H1 (cell line): ENCODE measurements around the gene DGAT2. TPM values are rescaled to one million over a fixed set of nuclear protein-coding genes. Genes with fewer than 3 reads are reported as not detected.

Experiments used
- CTCF ChIA-PET: fragments of 300-600 bp; sonication (Branson Sonifier 250); formaldehyde crosslinking; loops from one replicate; lab custom pipeline; 2021; ENCODE audit not compliant: partially characterized antibody; lab: Charles Lee
- POLR2A ChIA-PET: fragments of 300-600 bp; sonication (Branson Sonifier 250); formaldehyde crosslinking; loops from one replicate; lab custom pipeline; 2021; ENCODE audit warnings: inconsistent platforms; ENCODE audit not compliant: partially characterized antibody; lab: Charles Lee
- DNase-seq, 2 experiments: peaks; one replicate each; pipeline versions ENCODE4 v3.0.0 to v3.0.0-alpha.2; 2010 to 2022; ENCODE audit warnings: low spot score in 2 of 2, low read depth in 1 of 2, mixed read lengths in 1 of 2
- FAIRE-seq: peaks from 2 replicates; lab custom pipeline; 2011; peaks lifted over from hg19 to GRCh38; lab: Jason Lieb, UNC
- H2AFZ ChIP-seq: 2 replicates; pipeline ENCODE4 v1.8.1; 2012; ENCODE audit warnings: low read length, inconsistent platforms
- H2AK5ac ChIP-seq: 2 replicates; pipeline ENCODE4 v1.6.1; 2013; ENCODE audit warnings: low read depth, low read length
- H2BK120ac ChIP-seq: replicated peaks from 2 replicates; pipeline ENCODE3; 2013; ENCODE audit warnings: low read depth, low read length, inconsistent platforms
- H2BK12ac ChIP-seq: 2 replicates; pipeline ENCODE4 v1.6.1; 2013; ENCODE audit warnings: low read depth, low read length
- H2BK15ac ChIP-seq: 2 replicates; pipeline ENCODE4 v1.6.1; 2013; ENCODE audit warnings: low read length
- H2BK20ac ChIP-seq: 2 replicates; pipeline ENCODE4 v1.6.1; 2013; ENCODE audit warnings: low read length
- H2BK5ac ChIP-seq: 2 replicates; pipeline ENCODE4 v1.6.1; 2013; ENCODE audit warnings: low read depth, low read length
- H3K14ac ChIP-seq: 2 replicates; pipeline ENCODE4 v1.6.1; 2013; ENCODE audit warnings: inconsistent platforms; ENCODE audit not compliant: insufficient read length
- H3K18ac ChIP-seq: 2 replicates; pipeline ENCODE4 v1.6.1; 2013; ENCODE audit warnings: low read length; ENCODE audit errors: extremely low read depth
- H3K23ac ChIP-seq: 2 replicates; pipeline ENCODE4 v1.6.1; 2013; ENCODE audit warnings: inconsistent platforms; ENCODE audit not compliant: insufficient read length
- H3K23me2 ChIP-seq: 2 replicates; pipeline ENCODE4 v1.6.1; 2013; ENCODE audit warnings: low read depth, low read length
- H3K27ac ChIP-seq: 2 replicates; pipeline ENCODE4 v1.6.1; 2011; ENCODE audit warnings: low read depth, low read length, inconsistent platforms
- H3K27me3 ChIP-seq, 4 experiments: replicated peaks in 1 of 4; 1 replicate in 1 of 4; 2 replicates in 3 of 4; pipeline versions ENCODE4 v1.6.1 to v1.8.1; 2011 to 2013; ENCODE audit warnings: low read length in 3 of 4, mild to moderate bottlenecking in 3 of 4, inconsistent platforms in 2 of 4, mixed read lengths in 2 of 4, moderate library complexity in 1 of 4; ENCODE audit not compliant: control insufficient read depth in 3 of 4, insufficient read depth in 3 of 4; ENCODE audit errors: extremely low read depth in 1 of 4
- H3K36me3 ChIP-seq, 4 experiments: 2 replicates each; pipeline versions ENCODE4 v1.6.1 to v1.8.1; 2011 to 2013; ENCODE audit warnings: mild to moderate bottlenecking in 4 of 4, low read length in 3 of 4, moderate library complexity in 2 of 4, control low read depth in 1 of 4, inconsistent platforms in 1 of 4; ENCODE audit not compliant: insufficient read depth in 4 of 4, control insufficient read depth in 2 of 4
- H3K4ac ChIP-seq: replicated peaks from 2 replicates; pipeline ENCODE3; 2013; ENCODE audit warnings: low read length, low read depth, mixed read lengths, inconsistent platforms; ENCODE audit not compliant: insufficient read length
- H3K4me1 ChIP-seq, 4 experiments: replicated peaks in 1 of 4; 1 replicate in 1 of 4; 2 replicates in 3 of 4; pipeline versions ENCODE4 v1.6.1 to v1.8.1; 2011 to 2013; ENCODE audit warnings: low read length in 3 of 4, inconsistent platforms in 2 of 4, mixed read lengths in 1 of 4; ENCODE audit not compliant: insufficient read depth in 4 of 4, control insufficient read depth in 3 of 4
- H3K4me2 ChIP-seq, 2 experiments: 2 replicates each; pipeline versions ENCODE4 v1.6.1 to v1.8.1; 2011 to 2013; ENCODE audit warnings: low read depth in 2 of 2, low read length in 2 of 2, control low read depth in 1 of 2, inconsistent platforms in 1 of 2, mild to moderate bottlenecking in 1 of 2; ENCODE audit not compliant: insufficient read depth in 1 of 2
- H3K4me3 ChIP-seq, 4 experiments: fragments of 200-600, 300-600 bp in 1 of 4; sonication (generic), shearing (Covaris generic), sonication (Bioruptor Twin) in 1 of 4; 2 replicates each; pipeline versions ENCODE4 v1.5.1 to v1.8.1; 2011 to 2016; ENCODE audit warnings: low read length in 4 of 4, low read depth in 3 of 4, control low read depth in 2 of 4, inconsistent platforms in 2 of 4, mild to moderate bottlenecking in 2 of 4, mixed read lengths in 1 of 4, moderate library complexity in 1 of 4; ENCODE audit not compliant: insufficient read depth in 2 of 4; ENCODE audit errors: extremely low read depth in 1 of 4
- H3K56ac ChIP-seq: replicated peaks from 2 replicates; pipeline ENCODE3; 2013; ENCODE audit warnings: low read depth, mild to moderate bottlenecking, mixed read lengths, low read length, inconsistent platforms; ENCODE audit not compliant: insufficient read length
- H3K79me1 ChIP-seq: 2 replicates; pipeline ENCODE4 v1.6.1; 2013; ENCODE audit warnings: low read depth, low read length, control low read depth
- H3K79me2 ChIP-seq, 2 experiments: 2 replicates each; pipeline versions ENCODE4 v1.6.1 to v1.8.1; 2012 to 2013; ENCODE audit warnings: low read length in 2 of 2, mild to moderate bottlenecking in 2 of 2, inconsistent platforms in 1 of 2; ENCODE audit not compliant: insufficient read depth in 2 of 2, control insufficient read depth in 1 of 2
- H3K9ac ChIP-seq, 4 experiments: replicated peaks in 1 of 4; 1 replicate in 1 of 4; 2 replicates in 3 of 4; pipeline versions ENCODE4 v1.6.1 to v1.8.1; 2011 to 2013; ENCODE audit warnings: low read depth in 3 of 4, low read length in 3 of 4, control low read depth in 2 of 4, mild to moderate bottlenecking in 2 of 4, moderate library complexity in 2 of 4, inconsistent platforms in 1 of 4; ENCODE audit errors: extremely low read depth in 1 of 4
- H3K9me3 ChIP-seq, 2 experiments: 2 replicates each; pipeline versions ENCODE4 v1.6.1 to v1.8.1; 2012 to 2013; ENCODE audit warnings: mild to moderate bottlenecking in 2 of 2, moderate library complexity in 2 of 2, control low read depth in 1 of 2, inconsistent platforms in 1 of 2, low read depth in 1 of 2, low read length in 1 of 2, mixed read lengths in 1 of 2; ENCODE audit not compliant: insufficient read depth in 2 of 2
- H4K20me1 ChIP-seq, 2 experiments: replicated peaks in 1 of 2; 2 replicates each; pipeline versions ENCODE3 to v1.8.1; 2011 to 2013; ENCODE audit warnings: inconsistent platforms in 2 of 2, low read length in 2 of 2, mild to moderate bottlenecking in 1 of 2; ENCODE audit not compliant: insufficient read depth in 2 of 2, control insufficient read depth in 1 of 2
- H4K5ac ChIP-seq: 2 replicates; pipeline ENCODE4 v1.6.1; 2013; ENCODE audit warnings: low read length, low read depth, mixed read lengths, inconsistent platforms; ENCODE audit not compliant: insufficient read length
- H4K8ac ChIP-seq: 2 replicates; pipeline ENCODE4 v1.8.0; 2013; ENCODE audit warnings: mild to moderate bottlenecking, moderate library complexity, low read length, inconsistent platforms; ENCODE audit not compliant: insufficient read depth; ENCODE audit errors: extremely low read depth
- H4K91ac ChIP-seq: replicated peaks from 2 replicates; pipeline ENCODE3; 2013; ENCODE audit warnings: low read length, mixed read lengths, inconsistent platforms; ENCODE audit not compliant: insufficient read length
- CBX8 ChIP-seq: fragments of 300-800, 300-1000 bp; sonication (generic); IDR thresholded peaks from 2 replicates; pipeline ENCODE4 v1.7.1; 2016; ENCODE audit warnings: low read depth, low read length, borderline replicate concordance
- GTF2F1 ChIP-seq: IDR thresholded peaks from 2 replicates; pipeline ENCODE4 v1.6.1; 2012; ENCODE audit warnings: low read depth, low read length, improper control_type of control experiment, borderline replicate concordance
- NANOG ChIP-seq: IDR thresholded peaks from 2 replicates; pipeline ENCODE4 v1.6.1; 2011; ENCODE audit warnings: low read length, low read depth, mild to moderate bottlenecking, inconsistent platforms; ENCODE audit not compliant: insufficient read depth, poor library complexity, severe bottlenecking
- PHF8 ChIP-seq: fragments of 200-600 bp; sonication (generic); conservative IDR thresholded peaks from 2 replicates; pipeline ENCODE4 v1.7.1; 2012; ENCODE audit warnings: low read depth, mild to moderate bottlenecking, inconsistent platforms, low read length, moderate library complexity
- SAP30 ChIP-seq: fragments of 300-600 bp; sonication (generic); IDR thresholded peaks from 2 replicates; pipeline ENCODE4 v1.7.1; 2012; ENCODE audit warnings: low read length, moderate library complexity, mild to moderate bottlenecking, inconsistent platforms; ENCODE audit not compliant: insufficient read depth, insufficient replicate concordance
- SIRT6 ChIP-seq: IDR thresholded peaks from one replicate; pipeline ENCODE4 v1.7.1; 2012; ENCODE audit warnings: low read length, inconsistent platforms
- YY1 ChIP-seq: IDR thresholded peaks from 2 replicates; pipeline ENCODE4 v1.6.1; 2011; ENCODE audit warnings: low read depth, mild to moderate bottlenecking, low read length
- ZNF274 ChIP-seq: IDR thresholded peaks from 2 replicates; pipeline ENCODE4 v1.7.0; 2012; ENCODE audit warnings: low read length, borderline replicate concordance; ENCODE audit errors: extremely low read depth
- WGBS, 2 experiments: shearing (Covaris generic) in 1 of 2; methylation state at CpG; one replicate each; pipeline versions ENCODE4 v1.1.6 to v1.1.7; 2013 to 2015; ENCODE audit warnings: low lambda C conversion rate in 2 of 2, mixed read lengths in 2 of 2, inconsistent platforms in 1 of 2, low coverage in 1 of 2, missing lambda C conversion rate in 1 of 2; ENCODE audit not compliant: insufficient replicate concordance in 2 of 2, insufficient coverage in 1 of 2, insufficient read length in 1 of 2; ENCODE audit errors: extremely low coverage in 1 of 2, missing lambda C conversion rate in 1 of 2; 5-methylcytosine and 5-hydroxymethylcytosine counted together
- polyA plus RNA-seq, 7 experiments: library from polyadenylated mRNA; depleted of rRNA in 3 of 7; stranded (reverse) in 5 of 7; unstranded in 2 of 7; fragments of >200 nt in 5 of 7; fragments of 200-250 nt in 2 of 7; gene quantifications; 1 replicate in 5 of 7; 2 replicates in 1 of 7; 4 replicates in 1 of 7; pipeline versions ENCODE4 v1.2.1 to v1.2.3, GENCODE V29; 2011 to 2013; ENCODE audit warnings: missing spikeins in 2 of 7, mixed read lengths in 2 of 7
- total RNA-seq: library from RNA; stranded (reverse); fragmentation: NEBNext Ultra II Directional; extraction: Animal tissue kit (Norgen Biotek cat#: 25700); gene quantifications from 2 replicates; pipeline ENCODE4 v1.2.1, GENCODE V29; 2021
- TF ChIP-seq, protein P1 (sequence below): IDR thresholded peaks from 2 replicates; pipeline ENCODE4 v1.6.1; 2011; ENCODE audit warnings: low read length, improper control_type of control experiment

The DGAT2 gene
- total and polyA plus RNA-seq, 2 of the 8 experiments (the other 6 are each of a cell fraction or from before 2014, with no cell fraction given), result 3.2 to 5.9 TPM

- TF ChIP-seq PHF8, result no peak
- TF ChIP-seq YY1, result no peak
- TF ChIP-seq CBX8, result no peak
- TF ChIP-seq NANOG, result no peak
- no peak for TF ChIP-seq SAP30
- TF ChIP-seq SIRT6, result no peak
- TF ChIP-seq, protein P1, sequence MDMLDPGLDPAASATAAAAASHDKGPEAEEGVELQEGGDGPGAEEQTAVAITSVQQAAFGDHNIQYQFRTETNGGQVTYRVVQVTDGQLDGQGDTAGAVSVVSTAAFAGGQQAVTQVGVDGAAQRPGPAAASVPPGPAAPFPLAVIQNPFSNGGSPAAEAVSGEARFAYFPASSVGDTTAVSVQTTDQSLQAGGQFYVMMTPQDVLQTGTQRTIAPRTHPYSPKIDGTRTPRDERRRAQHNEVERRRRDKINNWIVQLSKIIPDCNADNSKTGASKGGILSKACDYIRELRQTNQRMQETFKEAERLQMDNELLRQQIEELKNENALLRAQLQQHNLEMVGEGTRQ, result no peak
- TF ChIP-seq GTF2F1, result no peak
- TF ChIP-seq ZNF274, result no peak
- TF ChIP-seq, all 59 proteins: peak for 0
- no peaks in the 10 kb centered on the region for H3K4me1 ChIP-seq
- no peaks in the 10 kb centered on the region for H3K79me2 ChIP-seq
- no peaks in the 10 kb centered on the region for H3K79me1 ChIP-seq
- CTCF ChIA-PET, result interaction anchor here (1.4 kb wide), 1 partner anchor 83 kb away, joined by 3 read pairs; no protein-coding TSS in a partner anchor
- POLR2A ChIA-PET, result no interaction called here
- no peak overlapping the region for H3K27ac ChIP-seq
- H3K23ac ChIP-seq, result no peak overlapping the region
- no peak overlapping the region for H3K4ac ChIP-seq
- H3K27me3 ChIP-seq, result no peaks in the 10 kb centered on the region
- FAIRE-seq (no peak), DNase-seq (no peak)
- H4K8ac ChIP-seq, result no peak overlapping the region
- no peak overlapping the region for H2BK15ac ChIP-seq
- no peaks in the 10 kb centered on the region for H3K23me2 ChIP-seq
- H2AFZ ChIP-seq, result no peak overlapping the region
- H4K91ac ChIP-seq, result no peak overlapping the region
- H3K4me3 ChIP-seq, result no peak overlapping the region
- H2BK5ac ChIP-seq, result no peak overlapping the region
- no peak overlapping the region for H3K14ac ChIP-seq
- no peak overlapping the region for H2BK12ac ChIP-seq
- no peaks in the 10 kb centered on the region for H3K9me3 ChIP-seq
- H3K18ac ChIP-seq, result no peak overlapping the region
- no peaks in the 10 kb centered on the region for H4K20me1 ChIP-seq
- no peak overlapping the region for H3K56ac ChIP-seq
- no peak overlapping the region for H3K9ac ChIP-seq
- H4K5ac ChIP-seq, result no peak overlapping the region
- H3K36me3 ChIP-seq, result no peaks in the 10 kb centered on the region
- 85% methylated on average over 4 of the region's 4 CpGs; no CpG with 5 or more reads in 1 of the 2 experiments for WGBS, 2 experiments
- H2BK20ac ChIP-seq, result no peak overlapping the region
- no peak overlapping the region for H2BK120ac ChIP-seq
- no peak overlapping the region for H3K4me2 ChIP-seq
- no peak overlapping the region for H2AK5ac ChIP-seq
These were observed 15.0 kb downstream of the DGAT2 start for GRCh38 chr11:75783416-75784084.
